Karpas-422 (cell line): ENCODE data around the gene ACSM4. TPM values are rescaled to one million over a fixed set of nuclear protein-coding genes. Genes with fewer than 3 reads are reported as not detected.
"Not testable (repeated sequence)": the region's sequence is repeated elsewhere in the genome, so short reads cannot be mapped to it uniquely, and the experiment has no call there.

ENCODE experiments used
- DNase-seq: peaks from one replicate; pipeline ENCODE4 v3.0.0-alpha.2; 2015
- H2AFZ ChIP-seq: fragments of 200-600 bp; sonication (generic); 2 replicates; pipeline ENCODE4 v1.6.1; 2014; ENCODE audit warnings: antibody characterized with exemption, low read length, mixed read lengths
- H3K27ac ChIP-seq: fragments of 200-600 bp; sonication (generic); 2 replicates; pipeline ENCODE4 v1.5.1; 2014; ENCODE audit warnings: mild to moderate bottlenecking, low read length, moderate library complexity
- H3K27me3 ChIP-seq: fragments of 200-600 bp; sonication (generic); 2 replicates; pipeline ENCODE4 v1.6.1; 2014; ENCODE audit warnings: low read length, mixed read lengths
- H3K36me3 ChIP-seq: fragments of 200-600 bp; sonication (generic); 2 replicates; pipeline ENCODE4 v1.6.1; 2014; ENCODE audit warnings: low read length, mixed read lengths; ENCODE audit not compliant: insufficient read depth
- H3K4me1 ChIP-seq: fragments of 200-600 bp; sonication (generic); 2 replicates; pipeline ENCODE4 v1.6.1; 2014; ENCODE audit warnings: mild to moderate bottlenecking, low read length, mixed read lengths
- H3K4me2 ChIP-seq: fragments of 200-600 bp; sonication (generic); 2 replicates; pipeline ENCODE4 v1.6.1; 2014; ENCODE audit warnings: low read length, low read depth, mild to moderate bottlenecking; ENCODE audit not compliant: poor library complexity, severe bottlenecking
- H3K4me3 ChIP-seq: fragments of 200-600 bp; sonication (generic); 2 replicates; pipeline ENCODE4 v1.5.1; 2014; ENCODE audit warnings: mild to moderate bottlenecking, antibody characterized with exemption, low read length, mixed read lengths
- H3K79me2 ChIP-seq: fragments of 200-600 bp; sonication (generic); 2 replicates; pipeline ENCODE4 v1.6.1; 2014; ENCODE audit warnings: mild to moderate bottlenecking, low read length, mixed read lengths
- H3K9ac ChIP-seq: fragments of 200-600 bp; sonication (generic); 2 replicates; pipeline ENCODE4 v1.6.0; 2014; ENCODE audit warnings: low read length
- H3K9me2 ChIP-seq: fragments of 200-600 bp; sonication (generic), shearing (Covaris generic); replicated peaks from 2 replicates; pipeline ENCODE4 v1.6.0; 2014; ENCODE audit warnings: mild to moderate bottlenecking, low read length, moderate library complexity; ENCODE audit not compliant: insufficient read depth
- H3K9me3 ChIP-seq: fragments of 300-700, 200-600 bp; sonication (generic); 2 replicates; pipeline ENCODE4 v1.6.1; 2014; ENCODE audit warnings: low read length, mixed read lengths
- H4K20me1 ChIP-seq: fragments of 200-600 bp; sonication (generic); 2 replicates; pipeline ENCODE4 v1.6.1; 2014; ENCODE audit warnings: mild to moderate bottlenecking, antibody characterized with exemption, low read length, low read depth; ENCODE audit not compliant: insufficient read depth
- total RNA-seq: library from RNA; depleted of rRNA; stranded (reverse); fragments of >200 nt; shearing (Covaris generic); gene quantifications from 2 replicates; pipeline ENCODE4 v1.2.3, GENCODE V29; 2014; ENCODE audit warnings: low replicate concordance; rRNA removed

ACSM4 gene
- total RNA-seq: not detected in 2 replicates

GRCh38 chr12:7303772-7304171 is at the start of gene ACSM4:
ACSM4 (plus strand) TSS chr12:7304072; CDS start chr12:7304332, 260 bp downstream.
- H3K4me1 ChIP-seq: no peaks in the 10 kb centered on the region
- H3K79me2 ChIP-seq: no peaks in the 10 kb centered on the region
- no peak for DNase-seq
- H3K27me3 ChIP-seq: no peaks in the 10 kb centered on the region
- no peak within 1 kb of the TSS for H2AFZ ChIP-seq
- H3K27ac ChIP-seq: no peak within 1 kb of the TSS
- no peaks in the 10 kb centered on the region for H3K36me3 ChIP-seq
- no peak within 1 kb of the TSS for H3K9ac ChIP-seq
- H3K9me2 ChIP-seq: no peaks in the 10 kb centered on the region
- H4K20me1 ChIP-seq: no peaks in the 10 kb centered on the region
- H3K9me3 ChIP-seq: no peaks in the 10 kb centered on the region
- no peak within 1 kb of the TSS for H3K4me3 ChIP-seq
- H3K4me2 ChIP-seq: no peak within 1 kb of the TSS

- no peaks in the 10 kb centered on the region for H3K4me1 ChIP-seq
- no peak overlapping the region for H3K27ac ChIP-seq
- H3K9me3 ChIP-seq: no peaks in the 10 kb centered on the region
- no peaks in the 10 kb centered on the region for H3K9me2 ChIP-seq
- no peak overlapping the region for H3K4me3 ChIP-seq
- H3K4me2 ChIP-seq: no peak overlapping the region
- H2AFZ ChIP-seq: no peak overlapping the region
- no peak overlapping the region for H3K9ac ChIP-seq
- no peaks in the 10 kb centered on the region for H3K36me3 ChIP-seq
- no peaks in the 10 kb centered on the region for H3K79me2 ChIP-seq
- no peaks in the 10 kb centered on the region for H3K27me3 ChIP-seq
- DNase-seq: peak; percentile 7
- H4K20me1 ChIP-seq: no peaks in the 10 kb centered on the region
Observed at GRCh38 chr12:7259060-7259459, 44.8 kb upstream of the ACSM4 start.

- no peaks in the 10 kb centered on the region for H3K36me3 ChIP-seq
- H3K27me3 ChIP-seq: no peaks in the 10 kb centered on the region
- H3K27ac ChIP-seq: no peak overlapping the region
- H3K9me2 ChIP-seq: no peaks in the 10 kb centered on the region
- H3K4me2 ChIP-seq: no peak overlapping the region
- no peak for DNase-seq
- no peaks in the 10 kb centered on the region for H3K9me3 ChIP-seq
- H3K9ac ChIP-seq: no peak overlapping the region
- no peaks in the 10 kb centered on the region for H3K4me1 ChIP-seq
- H2AFZ ChIP-seq: no peak overlapping the region
- no peaks in the 10 kb centered on the region for H3K79me2 ChIP-seq
- no peaks in the 10 kb centered on the region for H4K20me1 ChIP-seq
- H3K4me3 ChIP-seq: no peak overlapping the region
Observed at GRCh38 chr12:7264538-7264937, 39.3 kb upstream of the ACSM4 start.

GRCh38 chr12:7265251-7265650 is 38.6 kb upstream of the ACSM4 start:
- H3K9ac ChIP-seq: no peak overlapping the region
- no peak overlapping the region for H3K27ac ChIP-seq
- no peaks in the 10 kb centered on the region for H3K9me2 ChIP-seq
- H3K4me2 ChIP-seq: no peak overlapping the region
- no peaks in the 10 kb centered on the region for H3K79me2 ChIP-seq
- no peak overlapping the region for H3K4me3 ChIP-seq
- no peaks in the 10 kb centered on the region for H3K9me3 ChIP-seq
- no peaks in the 10 kb centered on the region for H3K27me3 ChIP-seq
- H3K36me3 ChIP-seq: no peaks in the 10 kb centered on the region
- H3K4me1 ChIP-seq: no peaks in the 10 kb centered on the region
- no peaks in the 10 kb centered on the region for H4K20me1 ChIP-seq
- no peak for DNase-seq
- no peak overlapping the region for H2AFZ ChIP-seq

- no peak overlapping the region for H3K27ac ChIP-seq
- H4K20me1 ChIP-seq: no peaks in the 10 kb centered on the region
- no peak for DNase-seq
- H3K4me1 ChIP-seq: no peaks in the 10 kb centered on the region
- H2AFZ ChIP-seq: no peak overlapping the region
- no peaks in the 10 kb centered on the region for H3K27me3 ChIP-seq
- H3K36me3 ChIP-seq: no peaks in the 10 kb centered on the region
- H3K4me3 ChIP-seq: no peak overlapping the region
- no peaks in the 10 kb centered on the region for H3K79me2 ChIP-seq
- no peaks in the 10 kb centered on the region for H3K9me3 ChIP-seq
- no peaks in the 10 kb centered on the region for H3K9me2 ChIP-seq
- no peak overlapping the region for H3K9ac ChIP-seq
- no peak overlapping the region for H3K4me2 ChIP-seq
Observed at GRCh38 chr12:7269273-7269672, 34.6 kb upstream of the ACSM4 start.

- Histone ChIP-seq H4K20me1 (no peaks in the 10 kb centered on the region), H3K9me2 (no peaks in the 10 kb centered on the region), H2AFZ (no peak overlapping the region), H3K4me3 (no peak overlapping the region), H3K36me3 (no peaks in the 10 kb centered on the region), H3K9me3 (no peaks in the 10 kb centered on the region), H3K27ac (no peak overlapping the region), H3K4me1 (no peaks in the 10 kb centered on the region), H3K79me2 (no peaks in the 10 kb centered on the region), H3K27me3 (no peaks in the 10 kb centered on the region), H3K4me2 (no peak overlapping the region), H3K9ac (no peak overlapping the region)
- no peak for DNase-seq
Observed at GRCh38 chr12:7271893-7272514, 31.9 kb upstream of the ACSM4 start.

GRCh38 chr12:7275482-7275881 is 28.4 kb upstream of the ACSM4 start:
- not testable (repeated sequence) for H2AFZ ChIP-seq, H3K9me3 ChIP-seq, H3K4me3 ChIP-seq, H3K4me2 ChIP-seq, DNase-seq, H3K27me3 ChIP-seq, H3K4me1 ChIP-seq, H3K27ac ChIP-seq, H4K20me1 ChIP-seq, H3K9me2 ChIP-seq, H3K79me2 ChIP-seq, H3K36me3 ChIP-seq, H3K9ac ChIP-seq

GRCh38 chr12:7282844-7283243 is 21.0 kb upstream of the ACSM4 start:
- no peaks in the 10 kb centered on the region for H3K79me2 ChIP-seq
- H3K36me3 ChIP-seq: no peaks in the 10 kb centered on the region
- no peak overlapping the region for H3K9ac ChIP-seq
- no peaks in the 10 kb centered on the region for H3K4me1 ChIP-seq
- no peak overlapping the region for H2AFZ ChIP-seq
- H3K9me3 ChIP-seq: no peaks in the 10 kb centered on the region
- no peaks in the 10 kb centered on the region for H4K20me1 ChIP-seq
- H3K27ac ChIP-seq: no peak overlapping the region
- no peak for DNase-seq
- no peaks in the 10 kb centered on the region for H3K27me3 ChIP-seq
- H3K4me3 ChIP-seq: no peak overlapping the region
- no peak overlapping the region for H3K4me2 ChIP-seq
- H3K9me2 ChIP-seq: no peaks in the 10 kb centered on the region
